ENCODE measurements around the gene ASTN1.

Gene ASTN1

DNA sequence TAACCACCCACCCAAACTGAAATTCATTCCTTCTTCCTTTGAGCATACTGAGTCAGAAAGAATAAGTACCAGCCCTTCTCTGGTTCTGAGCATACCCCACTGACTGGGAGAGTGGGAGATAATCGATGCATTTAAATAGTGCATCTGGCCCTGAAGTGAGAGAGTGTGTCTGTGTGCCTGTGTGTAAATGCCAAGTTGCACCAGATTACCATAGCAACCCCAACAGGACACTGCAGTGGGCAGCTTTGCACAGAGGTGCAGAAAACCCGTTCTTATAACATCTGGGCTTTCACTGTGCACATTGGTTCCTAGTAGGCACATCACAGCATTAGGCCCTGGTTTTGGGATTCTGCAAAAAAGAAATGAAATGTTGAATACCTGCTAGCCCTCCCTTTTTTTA, 2.3 kb downstream of the ASTN1 start:
- no peak for DNase-seq

DNA sequence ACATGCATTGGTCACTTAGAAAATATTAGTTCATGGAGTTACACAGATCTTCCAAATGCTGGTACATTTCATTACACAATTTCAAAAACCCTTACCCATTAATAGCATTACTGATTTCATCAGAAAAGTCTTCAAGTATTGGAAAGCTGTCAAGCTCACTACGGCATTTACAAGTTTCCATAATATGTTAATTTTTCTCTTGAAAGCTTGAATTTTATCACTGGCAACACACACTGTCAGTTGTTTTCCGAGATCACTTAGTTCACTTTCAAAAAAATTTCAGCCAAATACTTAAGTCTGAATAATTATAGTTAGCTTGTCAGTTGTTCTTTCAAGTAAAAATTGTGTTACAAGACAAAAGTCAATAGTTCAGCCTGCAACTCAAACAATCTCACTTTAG, 18.0 kb downstream of the ASTN1 start:
- no peak for DNase-seq

DNA sequence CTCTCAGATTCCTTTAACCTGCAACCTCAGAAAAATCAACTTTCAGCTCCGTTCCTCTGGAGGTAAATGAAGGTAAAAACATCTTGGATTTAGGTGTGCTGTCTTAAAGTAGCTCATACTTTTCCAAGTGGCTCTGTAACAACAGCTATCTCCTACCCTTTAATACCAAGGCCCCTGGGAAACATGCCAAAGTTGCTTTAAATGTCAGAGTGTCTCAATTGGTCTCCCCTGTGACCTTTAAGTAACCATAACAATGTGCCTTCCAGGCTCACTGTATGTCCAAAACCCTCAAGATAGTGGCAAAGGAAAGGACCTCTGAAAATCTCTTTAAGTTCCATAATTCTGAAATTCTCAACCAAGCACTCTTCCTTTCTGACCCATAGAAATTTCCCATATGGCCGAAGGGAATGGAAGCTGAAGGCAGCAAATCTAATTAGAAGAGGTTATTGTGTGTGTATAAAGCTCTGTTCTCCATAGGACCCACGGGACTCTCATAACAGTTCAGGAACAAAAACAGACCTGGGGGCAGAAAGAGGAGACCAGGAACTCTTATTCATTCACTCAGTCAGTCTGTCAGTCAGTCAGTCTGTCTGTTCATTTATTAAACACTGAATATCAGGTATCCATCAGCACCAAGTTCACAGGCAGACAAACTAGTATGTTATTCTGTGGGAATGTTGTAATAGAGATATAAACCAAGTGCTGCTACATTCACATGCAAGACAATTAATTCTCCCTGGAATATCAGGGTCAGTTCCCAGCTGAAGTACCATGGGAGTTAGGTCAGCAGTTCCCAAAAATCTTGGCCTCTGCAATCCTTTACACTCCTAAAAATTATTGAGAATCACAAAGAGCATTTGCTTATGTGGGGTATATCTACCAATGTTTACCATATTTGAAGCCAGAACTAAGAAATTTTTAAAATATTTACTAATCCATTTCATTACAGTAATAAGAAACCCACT, 19.1 kb downstream of the ASTN1 start:
- DNase-seq: peak; percentile 63

DNA sequence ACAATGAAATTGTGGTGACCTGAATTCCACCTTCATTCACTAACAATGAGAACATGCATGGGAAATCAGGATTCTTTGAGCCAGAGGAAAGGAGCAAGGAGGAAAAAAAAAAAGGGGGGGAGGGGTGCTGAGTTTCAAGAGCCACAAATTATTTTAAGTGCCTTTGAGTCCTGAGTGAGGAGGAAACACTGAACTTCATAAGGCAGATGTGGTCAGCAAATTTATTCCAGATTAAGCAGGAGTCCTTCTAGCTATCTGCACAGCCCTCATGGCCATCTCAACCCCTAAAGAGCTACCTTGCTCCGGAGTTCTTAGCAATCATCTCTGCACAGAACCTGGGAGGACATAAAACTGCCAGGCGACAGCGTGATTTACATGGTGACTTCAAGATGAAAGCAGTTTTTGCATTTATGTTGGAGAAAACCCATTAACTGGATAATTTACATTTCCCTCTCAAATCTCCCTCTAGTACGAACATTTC, 21.7 kb downstream of the ASTN1 start:
- no peak for DNase-seq

DNA sequence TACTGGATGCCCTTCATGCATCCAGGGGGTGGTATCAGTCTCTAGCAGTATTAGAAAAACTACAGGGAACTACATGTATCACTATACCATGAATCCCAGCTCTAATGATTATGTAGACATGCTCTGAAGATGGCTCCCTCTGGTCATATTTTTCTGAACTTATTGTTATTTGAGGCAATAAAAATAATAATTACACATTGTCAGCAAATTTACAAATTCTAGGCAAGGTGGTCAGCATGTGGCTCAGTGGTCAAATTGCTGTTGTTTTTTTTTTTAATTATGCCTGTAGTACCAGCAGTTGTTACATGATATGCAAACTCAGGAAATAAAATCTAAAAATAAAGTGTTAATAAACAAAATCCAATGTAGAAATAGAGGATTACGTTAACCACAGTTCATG, 22.5 kb downstream of the ASTN1 start:
- no peak for DNase-seq

DNA sequence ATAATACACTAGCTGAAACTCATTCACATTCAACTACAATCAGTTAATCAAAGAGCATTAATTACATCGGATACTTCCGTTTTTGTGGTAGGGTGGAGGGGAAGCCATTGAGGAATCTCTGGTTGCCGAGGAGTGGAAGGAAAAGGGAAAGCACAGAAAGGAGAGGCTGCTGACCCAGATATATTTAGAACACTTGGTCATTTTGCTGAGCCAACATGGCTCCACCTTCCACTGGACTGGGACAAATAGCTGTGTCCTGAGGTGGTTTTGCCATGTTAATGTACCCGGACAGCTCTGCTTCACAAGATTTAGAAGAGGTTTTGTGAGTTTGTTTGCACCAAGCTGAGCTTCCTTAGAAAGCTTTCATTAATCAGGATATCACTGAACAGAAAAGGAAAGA, 26.2 kb downstream of the ASTN1 start:
- DNase-seq: no peak

DNA sequence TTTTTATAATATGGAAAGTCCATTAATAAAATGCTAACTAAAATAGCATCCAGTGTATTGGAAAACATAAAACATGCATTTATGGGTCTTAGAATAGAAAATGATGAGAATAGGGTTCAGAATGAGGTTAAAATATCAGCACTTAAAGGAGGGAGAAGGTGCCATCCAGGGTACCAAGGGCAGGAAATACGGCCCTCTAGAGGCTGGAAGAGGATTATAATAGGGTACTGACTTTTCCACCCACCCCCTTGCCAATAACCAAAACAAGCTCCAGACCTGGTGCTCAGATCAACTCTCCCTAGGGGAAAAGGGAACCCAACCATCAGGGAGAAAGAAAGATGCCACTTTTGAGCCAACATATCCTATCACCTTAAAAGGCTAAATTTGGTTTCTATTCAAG, 26.7 kb downstream of the ASTN1 start:
- peak; percentile 20 for DNase-seq

DNA sequence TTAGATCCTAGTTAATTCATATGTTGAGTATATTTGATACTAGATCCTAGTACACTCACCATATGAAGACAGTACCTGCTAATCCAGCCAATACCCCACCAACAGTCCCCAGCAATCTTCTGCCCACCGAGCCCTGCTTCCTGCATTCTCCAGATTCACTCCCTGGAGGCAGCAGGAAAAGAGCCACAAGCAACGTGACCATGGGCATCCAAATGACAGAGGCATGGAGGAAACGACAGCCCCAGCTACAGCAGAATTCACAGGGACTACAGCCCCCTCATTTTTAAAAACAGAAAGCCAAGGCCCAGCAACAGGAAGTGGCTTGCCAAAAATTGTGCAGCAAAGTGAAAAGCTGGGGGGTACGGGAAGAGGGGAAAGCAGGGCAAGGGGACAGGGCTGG, 29.3 kb downstream of the ASTN1 start:
- no peak for DNase-seq

DNA sequence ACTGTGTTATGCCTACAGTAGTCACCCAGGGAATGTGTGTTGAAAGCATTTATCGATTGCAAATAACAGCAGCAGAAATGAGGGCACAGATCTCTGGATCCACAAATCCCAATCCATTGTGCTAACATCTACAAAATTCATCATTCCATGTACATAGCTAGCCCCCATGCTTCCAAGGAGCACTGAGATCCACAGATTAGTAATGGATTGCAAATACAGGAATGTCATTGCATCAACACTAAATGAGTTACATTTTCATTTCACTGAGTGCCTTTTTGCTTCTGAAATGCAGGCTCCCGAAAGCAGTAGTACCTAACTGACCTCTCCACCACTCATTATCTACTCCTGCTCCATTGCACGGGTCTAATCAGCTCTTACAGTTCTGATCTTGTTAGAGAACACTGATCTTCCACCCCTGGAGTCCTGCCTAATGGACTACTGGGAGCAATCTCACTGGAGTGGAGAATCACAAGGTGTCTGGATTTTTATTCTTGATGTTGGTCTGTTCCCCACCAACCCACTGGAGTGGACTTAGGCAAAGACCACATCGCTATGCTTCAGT, 30.5 kb downstream of the ASTN1 start:
- peak; percentile 96 for DNase-seq

DNA sequence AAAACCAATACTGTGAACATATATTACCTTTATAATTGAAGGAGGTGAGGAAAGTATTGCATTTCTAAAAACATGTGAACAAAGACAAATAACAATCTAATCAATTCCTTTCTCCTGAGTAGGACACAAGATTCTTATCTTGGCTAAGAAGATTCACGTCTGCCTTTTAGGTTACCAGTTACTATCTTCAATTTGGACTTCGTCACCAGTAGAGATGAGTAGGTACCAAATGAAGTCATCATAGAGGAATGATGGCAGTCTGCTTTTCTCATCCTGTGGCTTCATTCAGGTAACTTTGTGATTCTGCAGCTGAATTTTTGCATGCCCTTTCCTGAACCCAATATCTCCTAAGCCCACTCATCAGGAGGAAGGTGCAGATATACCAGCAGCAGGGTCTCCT, 32.4 kb downstream of the ASTN1 start:
- DNase-seq: no peak

DNA sequence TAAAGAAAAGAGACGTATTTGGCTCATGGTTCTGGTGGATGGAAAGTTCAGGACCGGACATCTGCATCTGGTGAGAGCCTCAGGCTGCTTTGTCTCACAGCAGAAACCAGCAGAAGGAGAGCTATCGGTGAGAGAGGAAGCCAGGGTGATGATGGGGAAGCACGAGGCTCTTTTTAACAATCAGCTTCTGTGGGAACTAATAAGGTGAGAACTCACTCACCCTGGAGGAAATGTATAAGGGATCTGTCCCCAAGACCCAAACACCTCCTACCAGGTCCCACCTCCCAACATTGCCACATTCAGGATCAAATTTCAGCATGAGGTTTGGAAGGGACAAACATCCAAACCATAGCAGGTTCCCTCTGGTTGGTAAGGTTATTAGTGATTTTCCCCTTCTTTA, 32.8 kb downstream of the ASTN1 start:
- no peak for DNase-seq

DNA sequence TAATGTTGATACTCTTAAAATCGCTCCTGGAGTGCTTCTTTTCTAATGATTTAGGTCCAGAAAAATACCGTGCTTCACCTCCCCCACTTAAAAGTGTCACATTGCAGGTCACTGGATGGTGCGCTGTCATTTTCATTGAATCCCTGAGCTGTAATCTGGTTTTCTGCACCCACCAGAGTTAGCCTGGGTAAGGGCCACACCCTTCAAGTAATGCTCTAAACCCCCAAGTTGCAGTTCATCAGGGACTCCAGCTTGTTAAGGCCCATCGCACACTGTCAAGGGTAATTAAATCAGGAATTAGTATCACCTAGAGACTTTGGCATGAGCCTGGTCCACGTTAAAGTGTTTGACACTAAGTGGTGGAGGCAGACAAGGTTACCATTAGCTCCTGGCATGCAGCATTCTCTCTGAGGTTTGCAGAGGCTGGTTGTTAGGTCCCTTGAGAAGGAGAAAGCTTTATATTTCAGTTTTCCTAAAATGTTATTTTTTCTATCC, 34.0 kb downstream of the ASTN1 start:
- peak; percentile 89 for DNase-seq

DNA sequence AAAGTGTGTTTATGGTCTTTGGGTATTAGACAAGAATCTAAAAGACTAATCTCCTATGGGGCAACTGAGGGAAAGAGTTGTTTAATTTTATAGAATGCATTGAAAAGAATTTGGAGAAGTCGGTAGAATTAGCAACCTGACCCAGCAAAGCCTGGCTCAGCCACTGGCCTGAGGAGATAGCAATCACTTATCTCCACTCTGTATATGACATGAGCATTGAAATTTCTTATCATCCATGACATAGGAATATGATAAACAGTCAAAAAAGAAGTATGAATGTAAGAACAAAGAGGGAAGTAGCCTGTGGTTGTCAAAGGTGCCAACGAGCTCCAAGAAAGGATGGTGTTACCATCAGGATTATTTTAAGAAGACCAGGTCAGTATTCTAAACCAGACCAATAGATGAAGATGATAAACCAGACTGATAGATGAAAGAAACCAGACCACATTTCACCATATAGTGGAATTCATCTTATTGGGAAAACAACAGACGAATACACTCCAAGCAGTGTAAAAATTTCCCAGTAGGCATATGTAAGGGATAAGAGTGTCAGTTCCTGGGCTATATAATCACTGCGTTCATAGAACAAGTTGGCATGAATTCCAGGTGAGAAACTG, 35.7 kb downstream of the ASTN1 start:
- DNase-seq: no peak

DNA sequence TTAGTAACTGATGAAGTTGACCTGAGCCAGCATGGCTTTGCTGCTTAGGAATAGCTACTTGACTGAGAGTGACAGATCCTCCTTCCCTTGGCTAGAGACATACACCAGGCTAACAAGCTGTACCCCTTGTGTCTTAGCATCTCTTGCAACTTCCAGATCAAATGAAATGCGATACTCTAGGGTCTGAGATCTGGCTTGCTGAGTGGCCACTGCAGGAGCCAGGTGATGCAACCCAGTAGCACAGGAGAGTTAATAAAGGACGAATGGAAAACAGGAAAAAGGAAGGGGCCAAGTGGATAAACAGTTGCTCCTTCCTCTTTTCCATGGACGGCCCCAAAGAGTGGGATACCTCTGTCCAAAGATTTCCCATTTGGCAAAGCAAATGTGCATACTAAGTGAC, 38.2 kb downstream of the ASTN1 start:
- DNase-seq: no peak

DNA sequence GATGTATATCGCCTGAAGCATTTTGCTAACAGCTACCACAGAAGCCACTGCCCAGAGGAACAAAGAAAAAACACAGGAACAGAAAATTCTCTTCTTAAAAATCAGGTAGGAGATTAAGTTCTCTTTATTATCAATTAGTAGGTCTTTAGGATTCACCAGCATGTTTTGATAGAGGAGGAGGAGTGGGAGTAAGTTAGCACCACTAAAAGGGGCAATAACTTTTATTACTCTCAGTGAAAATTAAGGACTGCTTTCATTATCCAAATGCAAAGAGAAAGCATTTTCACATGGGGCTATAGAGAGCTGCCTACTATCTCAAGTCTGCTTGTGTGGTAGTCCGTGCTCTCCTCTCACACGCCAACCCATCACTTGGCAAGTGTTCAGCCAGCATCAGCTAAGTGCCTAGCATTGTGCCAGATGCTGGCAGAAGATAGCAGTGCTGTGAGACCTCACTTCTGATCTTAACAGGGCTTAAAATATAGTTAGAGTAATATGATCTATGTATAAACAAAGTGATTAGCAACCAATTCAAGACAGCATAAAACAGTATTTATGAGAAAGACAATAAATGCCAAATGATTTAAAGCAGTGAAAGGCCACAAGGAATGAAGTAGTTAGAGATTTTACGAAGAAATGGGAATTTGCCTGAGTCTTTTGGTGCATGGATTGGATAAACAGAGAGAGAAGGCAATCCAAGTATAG, 39.8 kb downstream of the ASTN1 start:
- DNase-seq: no peak

DNA sequence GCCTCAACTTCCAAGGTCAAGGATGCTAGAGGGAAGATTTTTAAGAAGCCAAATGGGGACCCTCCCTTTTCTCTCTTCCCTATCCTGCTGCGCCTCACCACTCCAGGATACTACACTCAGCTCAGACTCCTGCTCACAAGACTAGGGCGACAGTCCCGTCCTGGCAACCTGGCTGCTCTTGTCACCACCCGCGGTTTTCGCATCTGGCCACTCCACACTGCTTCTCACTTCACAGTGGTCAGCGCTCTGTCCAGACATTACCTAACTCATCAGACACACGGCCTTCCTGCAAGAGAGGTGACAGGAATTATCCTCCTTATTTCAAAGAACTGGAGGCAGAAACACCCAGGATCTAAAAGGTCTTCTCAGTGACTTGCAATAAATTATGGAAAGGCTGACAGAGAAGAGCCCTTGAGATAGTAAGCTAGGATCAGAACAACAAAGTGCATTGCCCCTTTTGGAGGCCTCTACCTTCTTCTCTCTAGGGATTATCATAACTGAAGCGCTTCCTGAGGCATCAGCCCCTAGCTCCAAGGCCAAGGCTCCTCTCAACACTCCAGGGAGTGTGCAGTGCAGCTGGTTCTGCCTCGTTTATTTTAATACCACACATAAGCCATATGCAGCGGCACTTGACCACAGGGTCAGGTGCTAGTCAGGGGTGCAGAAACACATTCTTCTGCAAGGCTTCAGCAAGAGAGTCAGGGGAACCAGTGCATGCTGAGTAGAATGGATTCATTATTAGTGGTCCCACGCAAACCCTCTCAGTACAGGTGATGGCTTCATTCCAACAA, 41.9 kb downstream of the ASTN1 start:
- DNase-seq: peak; percentile 13

DNA sequence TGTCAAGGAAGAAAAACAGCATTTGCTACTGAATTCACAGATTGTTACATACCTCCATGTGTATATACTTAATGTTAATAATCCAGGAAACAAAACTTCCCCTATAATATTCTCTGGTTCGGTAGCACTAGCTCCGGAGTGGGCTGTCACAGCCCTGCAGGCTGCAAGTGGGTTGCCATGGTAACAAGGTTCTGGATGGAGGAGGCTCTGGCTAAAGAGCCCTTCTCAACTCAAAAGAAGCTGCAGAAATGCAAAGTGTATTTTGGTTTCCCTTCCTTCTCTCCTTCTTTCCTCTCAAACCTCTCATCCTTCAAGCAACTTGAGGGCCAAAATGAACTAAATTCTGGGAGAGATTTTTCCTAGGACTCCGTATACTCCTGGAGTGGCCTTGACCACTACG, 45.2 kb downstream of the ASTN1 start:
- DNase-seq: peak; percentile 8

DNA sequence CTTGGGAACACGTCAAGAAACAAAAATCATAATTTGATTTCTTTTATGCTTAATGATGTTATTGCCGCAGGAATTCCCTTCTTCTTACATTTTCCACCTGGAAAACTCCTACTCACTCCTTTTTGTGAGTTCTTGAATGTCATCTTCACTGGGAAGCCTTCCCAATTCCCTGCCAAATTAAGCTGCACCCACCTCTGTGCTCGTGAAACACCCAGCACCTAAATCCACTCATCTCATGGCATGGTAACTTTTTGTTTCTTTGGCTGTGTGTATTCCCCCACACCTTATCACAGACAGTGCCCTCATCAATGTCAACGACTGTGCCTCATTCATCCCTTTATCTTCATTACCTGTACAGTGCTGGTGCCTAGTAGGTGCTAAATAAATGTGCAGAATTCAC, 45.6 kb downstream of the ASTN1 start:
- DNase-seq: no peak

DNA sequence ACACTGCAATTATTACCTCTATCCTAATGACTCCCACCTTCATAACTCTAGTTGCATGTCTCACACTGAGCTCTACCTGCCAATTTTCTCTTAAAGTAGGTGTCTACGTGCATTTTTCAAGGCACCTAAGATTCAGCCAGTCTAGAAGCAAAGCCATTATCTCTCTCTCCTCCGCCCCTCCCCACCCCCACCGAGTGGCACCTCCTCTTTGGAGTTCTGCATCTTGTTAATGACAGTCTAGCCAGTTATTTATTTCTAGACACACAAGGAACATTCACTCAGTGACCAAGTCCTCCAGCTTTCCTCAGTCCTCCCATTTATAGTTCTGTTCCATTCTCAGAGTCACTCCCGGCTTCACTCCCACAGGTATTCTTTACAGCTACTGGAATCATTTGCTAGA, 47.6 kb downstream of the ASTN1 start:
- no peak for DNase-seq

DNA sequence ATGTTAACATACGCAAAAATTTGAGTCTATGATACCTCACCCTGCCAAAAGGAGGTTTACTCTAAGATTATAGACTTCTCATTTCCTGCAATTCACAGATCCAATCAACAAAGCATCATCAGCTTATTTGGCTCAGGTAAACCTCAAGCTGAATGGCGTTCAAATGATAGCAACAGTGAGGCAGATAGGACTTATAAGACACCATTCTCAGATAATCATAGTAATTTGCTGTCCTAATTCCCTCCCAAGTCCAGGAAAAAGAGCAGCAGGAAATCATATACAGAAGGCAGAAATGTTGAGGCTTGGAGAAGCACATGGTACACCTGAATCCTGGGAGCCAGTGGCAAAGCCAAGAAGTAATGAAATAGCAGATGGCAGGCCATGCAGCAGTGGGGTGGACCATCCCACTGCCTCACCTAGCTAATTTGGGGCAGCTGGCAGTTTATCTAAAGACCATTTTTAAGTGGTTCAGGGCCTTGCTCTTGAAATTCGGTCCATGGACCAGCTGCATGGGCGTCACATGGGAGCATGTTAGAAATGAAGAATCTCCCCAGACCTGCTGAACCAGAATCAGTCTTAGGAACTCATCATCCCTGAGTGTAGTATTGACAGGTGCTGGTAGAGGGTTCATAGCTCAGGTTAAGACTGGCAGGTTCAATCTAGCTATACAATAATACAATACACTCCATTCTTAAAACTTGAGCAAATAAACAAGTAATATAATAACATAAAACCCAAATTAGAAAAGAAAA, 57.7 kb downstream of the ASTN1 start:
- no peak for DNase-seq

DNA sequence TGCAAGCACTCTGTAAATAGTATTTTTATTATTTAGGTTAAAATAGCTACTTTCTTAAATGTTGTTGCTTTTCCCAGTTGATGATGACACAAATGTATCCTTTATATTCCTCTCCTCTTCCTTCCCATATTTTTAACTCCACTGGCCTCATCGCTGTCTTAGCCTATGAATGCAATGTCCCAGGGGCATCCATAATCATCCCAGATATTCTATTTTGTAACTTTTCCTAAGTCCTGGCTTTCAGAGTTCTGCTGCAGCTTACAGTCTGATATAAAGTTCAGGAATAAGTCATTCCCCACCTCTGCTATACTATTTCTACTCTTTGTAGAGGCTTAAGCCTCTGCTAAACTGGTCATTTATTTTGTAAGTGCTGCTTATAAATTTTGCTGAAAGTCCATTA, 58.3 kb downstream of the ASTN1 start:
- DNase-seq: no peak

All from NCI-H82 (cell line).